Measurements from ENCODE around the gene TRMT10B.

DNA sequence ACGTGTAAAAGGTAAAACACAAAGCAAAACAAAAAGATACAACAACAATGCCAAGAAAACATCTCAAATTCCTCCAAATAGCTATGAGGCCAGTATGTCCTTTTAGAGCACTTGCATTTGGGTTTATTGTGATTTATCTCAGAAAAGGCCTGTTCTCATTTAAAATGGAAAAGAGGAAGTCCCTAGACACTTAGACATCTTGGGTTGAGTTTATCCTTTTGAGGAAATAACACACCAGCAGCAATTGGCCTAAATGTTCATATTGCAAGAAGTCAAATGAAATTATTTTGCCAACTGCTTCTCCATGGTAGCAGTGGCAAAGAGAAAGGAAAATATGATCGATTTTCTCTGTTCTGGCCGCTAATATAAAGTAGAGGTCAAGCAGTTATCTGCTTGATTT lies 43.6 kb upstream of the TRMT10B start:
- TF ChIP-seq, protein P1, sequence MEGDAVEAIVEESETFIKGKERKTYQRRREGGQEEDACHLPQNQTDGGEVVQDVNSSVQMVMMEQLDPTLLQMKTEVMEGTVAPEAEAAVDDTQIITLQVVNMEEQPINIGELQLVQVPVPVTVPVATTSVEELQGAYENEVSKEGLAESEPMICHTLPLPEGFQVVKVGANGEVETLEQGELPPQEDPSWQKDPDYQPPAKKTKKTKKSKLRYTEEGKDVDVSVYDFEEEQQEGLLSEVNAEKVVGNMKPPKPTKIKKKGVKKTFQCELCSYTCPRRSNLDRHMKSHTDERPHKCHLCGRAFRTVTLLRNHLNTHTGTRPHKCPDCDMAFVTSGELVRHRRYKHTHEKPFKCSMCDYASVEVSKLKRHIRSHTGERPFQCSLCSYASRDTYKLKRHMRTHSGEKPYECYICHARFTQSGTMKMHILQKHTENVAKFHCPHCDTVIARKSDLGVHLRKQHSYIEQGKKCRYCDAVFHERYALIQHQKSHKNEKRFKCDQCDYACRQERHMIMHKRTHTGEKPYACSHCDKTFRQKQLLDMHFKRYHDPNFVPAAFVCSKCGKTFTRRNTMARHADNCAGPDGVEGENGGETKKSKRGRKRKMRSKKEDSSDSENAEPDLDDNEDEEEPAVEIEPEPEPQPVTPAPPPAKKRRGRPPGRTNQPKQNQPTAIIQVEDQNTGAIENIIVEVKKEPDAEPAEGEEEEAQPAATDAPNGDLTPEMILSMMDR (IDR thresholded peaks at IDR 0.05), result no peak
- TF ChIP-seq POLR2A (IDR thresholded peaks at IDR 0.05) (no peak), POLR2AphosphoS5 (IDR thresholded peaks at IDR 0.05) (no peak), EP300 (IDR thresholded peaks at IDR 0.05) (no peak)

All from sigmoid colon (tissue), 4 donors.